Stimulated activated naive CD8-positive, alpha-beta T cell treated with anti-CD3 and anti-CD28 coated beads, Interleukin-15, Interleukin-2, amounts not matched to agents 100 ng/mL and 50 ng/mL, for 24 hours (primary cell): Measurements from ENCODE around the gene PHACTR2.
"Not testable (repeated sequence)": the region's sequence is repeated elsewhere in the genome, so short reads cannot be mapped to it uniquely, and the experiment has no call there.

Experiments
- H3K27ac Mint-ChIP-seq: one replicate; pipeline ENCODE4 v1.8.0; 2021; ENCODE audit warnings: mild to moderate bottlenecking, mixed read lengths
- H3K27me3 Mint-ChIP-seq: one replicate; pipeline ENCODE4 v1.8.0; 2021; ENCODE audit warnings: mixed read lengths
- H3K36me3 Mint-ChIP-seq: one replicate; pipeline ENCODE4 v1.8.0; 2021; ENCODE audit warnings: low read depth, mixed read lengths
- H3K4me1 Mint-ChIP-seq: one replicate; pipeline ENCODE4 v1.8.0; 2021; ENCODE audit warnings: low read depth, mixed read lengths
- H3K4me3 Mint-ChIP-seq: one replicate; pipeline ENCODE4 v1.8.0; 2021; ENCODE audit warnings: mild to moderate bottlenecking, mixed read lengths
- H3K9me3 Mint-ChIP-seq: one replicate; pipeline ENCODE4 v1.8.0; 2021; ENCODE audit warnings: mixed read lengths

PHACTR2 gene

DNA sequence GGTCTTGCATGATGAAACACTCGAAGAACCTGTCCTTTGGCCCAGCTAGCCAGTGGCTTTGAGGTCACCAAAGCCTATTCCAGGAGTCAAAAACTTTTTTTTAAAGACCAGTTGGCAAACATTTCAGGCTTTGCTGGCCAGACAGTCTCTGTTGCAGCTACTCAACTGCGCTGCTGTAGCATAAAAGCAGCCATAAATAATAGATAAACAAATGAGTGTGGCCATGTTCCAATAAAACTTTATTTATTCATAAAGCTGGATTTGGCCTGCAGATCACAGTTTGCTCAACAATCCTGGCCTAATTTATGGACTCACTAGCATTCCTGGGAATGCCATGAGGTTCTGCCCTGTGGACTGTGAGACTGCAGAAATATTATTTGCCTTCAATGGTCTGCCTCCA is 96.6 kb downstream of the PHACTR2 start:
- Mint-ChIP-seq H3K9me3 (no peaks in the 10 kb centered on the region), H3K36me3 (peaks cover 20% of the 10 kb centered on the region), H3K4me3 (no peak overlapping the region), H3K4me1 (peaks cover 3% of the 10 kb centered on the region), H3K27ac (no peak overlapping the region), H3K27me3 (no peaks in the 10 kb centered on the region)

DNA sequence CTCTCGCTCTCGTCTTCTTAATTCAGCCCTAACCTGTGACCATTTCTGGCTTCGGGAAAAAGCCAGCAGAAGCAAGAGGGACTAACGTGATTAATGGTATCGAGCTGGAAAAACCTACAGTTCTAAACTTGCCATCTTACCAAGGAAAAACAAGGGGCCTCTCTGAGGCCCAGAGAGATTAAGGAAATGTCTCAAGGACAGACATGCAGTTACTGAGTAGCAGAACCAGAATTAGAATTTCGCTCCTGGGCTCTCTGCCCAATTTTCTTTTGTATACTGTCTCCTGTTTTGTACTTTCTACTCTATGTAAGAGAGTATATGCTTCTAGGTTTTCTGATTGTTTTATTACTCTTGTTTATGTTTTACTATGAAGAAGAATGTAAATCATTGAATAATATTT is 97.6 kb downstream of the PHACTR2 start:
- Mint-ChIP-seq H3K4me3 (no peak overlapping the region), H3K27ac (no peak overlapping the region), H3K36me3 (peaks cover 20% of the 10 kb centered on the region), H3K9me3 (no peaks in the 10 kb centered on the region), H3K27me3 (no peaks in the 10 kb centered on the region), H3K4me1 (peaks cover 3% of the 10 kb centered on the region)

DNA sequence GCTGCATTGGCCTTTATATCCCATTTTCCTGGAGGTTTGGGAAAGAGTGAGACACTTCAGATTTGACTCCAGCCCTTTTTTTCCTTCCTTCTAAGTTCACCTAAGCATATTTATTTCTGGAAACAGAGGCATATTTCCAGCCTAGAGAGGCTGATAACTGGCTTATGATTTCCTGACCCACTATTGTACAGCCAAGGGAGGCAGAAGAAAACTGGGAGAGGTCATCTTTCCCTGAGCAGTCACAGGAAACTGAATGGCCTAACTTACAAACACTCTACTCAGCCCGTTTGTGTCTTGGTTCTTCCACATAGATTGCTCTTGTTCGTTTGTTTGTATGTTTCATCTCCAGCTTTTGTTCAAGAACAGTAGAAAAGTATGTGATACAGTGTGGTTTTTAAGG is 101.2 kb downstream of the PHACTR2 start:
- Mint-ChIP-seq H3K4me1 (no peaks in the 10 kb centered on the region), H3K9me3 (no peaks in the 10 kb centered on the region), H3K27me3 (no peaks in the 10 kb centered on the region), H3K4me3 (no peak overlapping the region), H3K36me3 (peaks cover 28% of the 10 kb centered on the region), H3K27ac (no peak overlapping the region)

DNA sequence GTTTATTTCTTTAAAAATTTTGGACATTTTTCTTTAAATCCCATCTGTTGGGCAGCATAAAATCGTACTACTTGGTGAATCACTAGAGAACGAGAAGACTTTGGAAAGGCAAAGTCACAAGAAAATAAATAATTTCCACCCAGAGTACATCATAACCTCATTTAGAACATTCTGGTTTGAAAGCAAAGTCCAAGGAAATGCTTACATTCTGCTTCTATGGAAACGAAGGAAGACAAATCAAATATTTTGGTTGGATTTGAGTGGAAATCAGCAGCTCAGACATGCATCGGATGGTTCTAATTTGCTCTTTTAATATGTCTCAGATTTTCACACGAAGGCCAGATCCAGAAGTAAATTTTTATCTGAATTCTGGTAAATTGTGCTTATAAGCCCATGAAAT is 104.7 kb downstream of the PHACTR2 start:
- Mint-ChIP-seq H3K9me3 (peaks cover 26% of the 10 kb centered on the region), H3K27me3 (no peaks in the 10 kb centered on the region), H3K36me3 (peaks cover 60% of the 10 kb centered on the region), H3K4me3 (no peak overlapping the region), H3K4me1 (no peaks in the 10 kb centered on the region), H3K27ac (no peak overlapping the region)

DNA sequence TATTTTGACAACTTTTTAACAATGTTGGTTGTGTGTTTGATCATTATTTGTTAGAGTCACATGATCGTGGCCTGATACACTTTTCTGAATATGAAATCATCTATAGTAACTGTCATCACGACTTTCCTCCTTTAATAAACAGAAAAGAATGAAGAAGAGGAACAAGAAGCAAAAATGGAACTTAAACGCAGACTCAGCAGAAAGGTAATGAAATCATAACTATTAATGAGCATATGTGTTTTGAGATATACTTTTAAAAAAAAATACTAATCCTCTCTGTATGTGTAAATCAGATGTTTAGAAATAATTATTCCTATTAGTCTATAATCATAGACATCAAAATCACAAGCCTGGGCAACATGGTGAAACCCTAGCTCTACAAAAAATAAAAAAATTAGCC is 105.3 kb downstream of the PHACTR2 start:
- no peak overlapping the region for H3K4me3 Mint-ChIP-seq
- H3K9me3 Mint-ChIP-seq: peaks cover 26% of the 10 kb centered on the region
- no peak overlapping the region for H3K27ac Mint-ChIP-seq
- H3K27me3 Mint-ChIP-seq: no peaks in the 10 kb centered on the region
- no peaks in the 10 kb centered on the region for H3K4me1 Mint-ChIP-seq
- H3K36me3 Mint-ChIP-seq: peaks cover 60% of the 10 kb centered on the region

DNA sequence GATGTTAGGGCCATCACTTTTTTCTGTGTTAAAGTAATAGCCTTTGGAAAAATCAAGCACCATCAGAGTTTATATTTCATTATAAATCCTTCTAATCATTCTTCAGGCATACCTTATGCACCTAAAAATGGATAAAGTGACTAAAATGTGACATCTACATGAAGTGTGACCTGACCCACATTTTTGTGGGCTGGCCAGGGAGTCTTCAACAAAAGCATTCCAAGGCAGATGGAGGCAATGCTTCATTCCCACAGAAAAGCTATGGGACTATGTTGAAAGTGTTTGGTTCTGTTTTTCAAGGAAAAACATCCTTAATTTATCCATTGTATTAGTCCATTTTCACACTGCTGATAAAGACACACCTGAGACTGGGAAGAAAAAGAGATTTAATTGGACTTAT is 106.6 kb downstream of the PHACTR2 start:
- no peaks in the 10 kb centered on the region for H3K4me1 Mint-ChIP-seq
- H3K4me3 Mint-ChIP-seq: no peak overlapping the region
- peaks cover 26% of the 10 kb centered on the region for H3K9me3 Mint-ChIP-seq
- no peak overlapping the region for H3K27ac Mint-ChIP-seq
- H3K27me3 Mint-ChIP-seq: no peaks in the 10 kb centered on the region
- peaks cover 55% of the 10 kb centered on the region for H3K36me3 Mint-ChIP-seq

DNA sequence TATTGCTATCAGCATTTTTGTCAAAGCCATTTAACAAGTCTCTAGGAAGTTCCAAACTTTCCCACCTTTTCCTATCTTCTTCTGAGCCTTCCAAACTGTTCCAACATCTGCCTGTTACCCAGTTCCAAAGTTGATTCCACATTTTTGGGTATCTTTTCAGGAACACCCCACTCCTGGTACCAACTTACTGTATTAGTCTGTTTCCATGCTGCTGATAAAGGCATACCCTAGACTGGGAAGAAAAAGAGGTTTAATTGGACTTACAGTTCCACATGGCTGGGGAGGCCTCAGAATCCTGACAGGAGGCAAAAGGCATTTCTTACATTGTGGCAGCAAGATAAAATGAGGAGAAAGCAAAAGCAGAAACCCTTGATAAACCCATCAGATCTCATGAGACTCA is 108.6 kb downstream of the PHACTR2 start:
- H3K27me3 Mint-ChIP-seq, H3K27ac Mint-ChIP-seq, H3K4me3 Mint-ChIP-seq, H3K4me1 Mint-ChIP-seq: not testable (repeated sequence)
- Mint-ChIP-seq H3K36me3 (peaks cover 67% of the 10 kb centered on the region), H3K9me3 (peaks cover 26% of the 10 kb centered on the region)

DNA sequence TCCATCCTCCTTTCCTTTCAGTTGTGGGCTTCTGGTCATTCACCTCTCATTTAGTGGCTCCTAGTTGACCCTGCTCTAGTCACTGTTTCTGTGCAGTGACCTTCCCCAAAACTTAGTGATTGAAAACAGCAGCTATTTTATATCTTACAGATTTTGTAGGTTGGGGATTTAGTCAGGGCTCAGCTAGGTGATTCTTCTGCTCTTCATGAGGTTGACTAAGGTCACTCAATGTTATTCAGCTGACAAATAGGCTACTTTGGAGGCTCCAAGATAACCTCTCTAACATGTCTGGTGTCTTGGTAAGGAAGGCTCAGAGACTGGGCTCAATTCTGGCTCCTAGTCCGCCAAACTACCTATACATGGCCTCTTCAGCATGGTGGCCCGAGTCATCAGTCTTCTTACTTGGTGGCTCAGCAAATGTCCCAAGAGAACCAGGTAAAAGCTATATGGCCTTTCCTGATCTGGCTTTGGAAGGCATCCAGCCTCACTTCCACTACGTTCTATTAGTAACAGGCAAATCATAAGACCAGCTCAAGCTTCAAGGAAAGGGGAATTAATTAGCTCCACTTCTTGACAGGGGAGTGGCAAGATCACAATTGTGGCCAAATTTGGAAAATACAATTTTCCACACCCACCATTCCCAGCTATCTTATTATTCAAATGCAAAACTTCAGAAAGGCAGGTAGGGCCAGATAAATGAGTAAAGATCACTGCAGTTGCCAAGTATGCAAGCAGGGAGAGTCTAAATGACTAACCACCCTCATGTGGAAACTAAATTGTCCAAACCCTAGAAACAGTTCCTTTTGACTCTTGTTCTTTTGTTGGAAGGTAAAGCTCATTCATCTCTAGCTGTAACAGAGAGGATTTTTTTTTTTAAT is 114.9 kb downstream of the PHACTR2 start:
- no peak overlapping the region for H3K27ac Mint-ChIP-seq

DNA sequence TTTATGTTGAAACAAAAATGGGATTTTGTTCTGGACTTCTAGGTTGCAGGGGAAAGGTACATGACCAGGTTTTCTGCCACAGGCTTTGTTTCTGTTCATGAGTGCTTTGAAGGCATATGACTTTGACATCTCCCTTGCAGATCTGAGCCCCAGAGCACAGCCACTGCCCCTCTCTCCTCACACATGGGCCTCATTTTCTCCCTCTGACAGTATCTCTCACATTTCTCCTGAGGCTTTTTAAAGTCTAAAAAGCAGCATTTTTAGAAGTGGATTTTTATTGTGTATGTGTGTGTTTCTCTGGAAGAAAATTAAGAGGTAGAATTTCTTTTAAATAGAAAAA is 115.5 kb downstream of the PHACTR2 start:
- Mint-ChIP-seq H3K36me3 (peaks cover 64% of the 10 kb centered on the region), H3K27ac (no peak overlapping the region), H3K4me3 (no peak overlapping the region), H3K9me3 (peaks cover 19% of the 10 kb centered on the region), H3K27me3 (no peaks in the 10 kb centered on the region), H3K4me1 (no peaks in the 10 kb centered on the region)

More for the DNA sequence above, 114.9 kb downstream of the PHACTR2 start:
- no peaks in the 10 kb centered on the region for H3K27me3 Mint-ChIP-seq
- H3K36me3 Mint-ChIP-seq: peaks cover 57% of the 10 kb centered on the region
- H3K4me3 Mint-ChIP-seq: no peak overlapping the region
- peaks cover 19% of the 10 kb centered on the region for H3K9me3 Mint-ChIP-seq
- no peaks in the 10 kb centered on the region for H3K4me1 Mint-ChIP-seq

DNA sequence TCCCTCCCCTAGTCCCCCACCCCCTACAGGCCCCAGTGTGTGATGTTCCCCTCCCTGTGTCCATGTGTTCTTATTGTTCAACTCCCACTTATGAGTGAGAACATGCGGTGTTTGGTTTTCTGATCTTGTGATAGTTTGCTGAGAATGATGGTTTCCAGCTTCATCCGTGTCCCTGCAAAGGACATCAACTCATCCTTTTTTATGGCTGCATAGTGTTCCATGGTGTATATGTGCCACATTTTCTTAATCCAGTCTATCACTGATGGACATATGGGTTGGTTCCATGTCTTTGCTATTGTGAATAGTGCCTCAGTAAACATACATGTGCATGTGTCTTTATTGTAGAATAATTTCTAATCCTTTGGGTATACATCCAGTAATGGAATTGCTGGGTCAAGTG is 118.8 kb downstream of the PHACTR2 start:
- H3K36me3 Mint-ChIP-seq: peaks cover 67% of the 10 kb centered on the region
- H3K27me3 Mint-ChIP-seq, H3K4me3 Mint-ChIP-seq, H3K27ac Mint-ChIP-seq: not testable (repeated sequence)
- H3K4me1 Mint-ChIP-seq: peaks cover 10% of the 10 kb centered on the region
- peaks cover 37% of the 10 kb centered on the region for H3K9me3 Mint-ChIP-seq

DNA sequence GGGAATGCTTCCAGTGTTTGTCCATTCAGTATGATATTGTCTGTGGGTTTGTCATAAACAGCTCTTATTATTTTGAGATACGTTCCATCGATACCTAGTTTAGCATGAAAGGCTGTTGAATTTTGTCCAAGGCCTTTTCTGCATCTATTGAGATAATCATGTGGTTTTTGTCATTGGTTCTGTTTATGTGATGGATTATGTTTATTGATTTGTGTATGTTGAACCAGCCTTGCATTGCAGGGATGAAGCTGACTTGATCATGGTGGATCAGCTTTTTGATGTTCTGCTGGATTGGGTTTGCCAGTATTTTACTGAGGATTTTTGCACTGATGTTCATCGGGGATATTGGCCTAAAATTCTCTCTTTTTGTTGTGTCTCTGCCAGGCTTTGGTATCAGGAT is 120.7 kb downstream of the PHACTR2 start:
- H3K4me1 Mint-ChIP-seq: peaks cover 23% of the 10 kb centered on the region
- not testable (repeated sequence) for H3K27ac Mint-ChIP-seq, H3K4me3 Mint-ChIP-seq, H3K27me3 Mint-ChIP-seq
- H3K9me3 Mint-ChIP-seq: peaks cover 30% of the 10 kb centered on the region
- H3K36me3 Mint-ChIP-seq: peaks cover 61% of the 10 kb centered on the region

DNA sequence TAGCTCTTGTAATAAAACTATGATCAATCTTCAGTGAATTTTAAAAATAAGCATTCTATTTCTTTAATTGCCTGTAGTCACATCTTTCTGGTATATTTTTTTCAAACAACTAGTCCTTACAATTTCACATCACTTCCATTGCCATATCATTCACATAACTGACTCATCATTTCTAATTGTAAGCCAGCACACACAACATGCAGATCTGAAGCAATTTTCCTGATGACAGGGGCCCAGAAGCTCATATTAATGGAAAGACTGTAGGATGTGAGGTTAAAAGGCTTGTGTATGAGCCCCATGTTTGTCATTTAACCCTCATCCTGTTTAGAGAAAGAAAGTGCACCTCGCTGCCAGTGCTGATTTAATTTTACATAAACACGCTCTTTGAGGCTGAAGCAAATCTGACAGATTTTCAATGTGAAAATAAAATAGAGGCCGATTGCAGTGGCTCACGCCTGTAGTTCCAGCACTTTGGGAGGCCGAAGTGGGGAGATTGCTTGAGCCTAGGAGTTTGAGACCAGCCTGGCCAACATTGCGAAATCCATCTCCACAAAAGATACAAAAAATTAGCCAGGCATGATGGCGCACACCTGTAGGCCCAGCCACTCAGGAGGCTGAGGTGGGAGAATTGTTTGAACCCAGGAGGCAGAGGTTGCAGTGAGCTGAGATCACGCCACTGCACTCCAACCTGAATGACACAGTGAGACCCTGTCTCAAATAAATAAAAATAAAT is 125.2 kb downstream of the PHACTR2 start:
- H3K27me3 Mint-ChIP-seq: no peaks in the 10 kb centered on the region
- peaks cover 62% of the 10 kb centered on the region for H3K36me3 Mint-ChIP-seq
- peaks cover 68% of the 10 kb centered on the region for H3K4me1 Mint-ChIP-seq
- peak overlapping the region; percentile 41 for H3K27ac Mint-ChIP-seq
- H3K4me3 Mint-ChIP-seq: no peak overlapping the region
- H3K9me3 Mint-ChIP-seq: peaks cover 18% of the 10 kb centered on the region

DNA sequence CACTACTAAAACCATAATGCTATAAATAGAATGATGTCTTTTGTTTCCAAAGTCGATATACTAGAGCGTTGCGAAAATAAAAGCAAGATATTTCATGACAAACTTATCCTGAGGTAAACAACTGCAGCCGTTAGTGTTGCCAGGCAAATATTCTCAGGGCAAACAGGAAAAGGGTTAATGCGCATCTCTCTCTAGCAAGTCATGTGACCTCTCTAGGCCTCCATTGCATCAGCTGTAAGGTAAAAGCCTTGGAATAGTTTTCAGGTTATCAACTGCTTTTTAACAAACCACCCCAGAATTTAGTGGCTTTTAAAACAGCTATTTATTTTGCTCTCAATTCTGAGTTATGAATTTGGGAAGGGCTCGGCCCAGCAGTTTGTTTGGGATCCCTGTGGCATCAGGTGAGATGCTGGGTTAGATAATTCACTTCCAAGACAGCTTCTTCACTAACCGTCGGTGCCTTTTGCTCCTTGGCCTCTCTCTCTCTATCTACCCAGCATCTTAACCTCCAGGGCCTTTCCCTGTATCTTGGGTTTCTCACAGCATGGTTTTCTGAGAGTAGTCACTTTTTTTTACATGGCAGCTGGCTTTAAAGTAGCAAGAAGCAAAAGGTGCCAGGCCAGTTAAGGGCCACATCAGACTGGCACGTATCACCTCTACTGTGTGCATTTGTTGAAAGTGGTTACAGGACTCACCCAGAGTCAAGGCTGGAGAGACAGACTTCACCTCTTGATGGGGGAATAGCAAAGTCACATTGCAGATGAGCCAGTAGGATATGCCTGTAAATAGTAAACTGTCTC is 126.2 kb downstream of the PHACTR2 start:
- peaks cover 69% of the 10 kb centered on the region for H3K4me1 Mint-ChIP-seq
- peaks cover 18% of the 10 kb centered on the region for H3K9me3 Mint-ChIP-seq

DNA sequence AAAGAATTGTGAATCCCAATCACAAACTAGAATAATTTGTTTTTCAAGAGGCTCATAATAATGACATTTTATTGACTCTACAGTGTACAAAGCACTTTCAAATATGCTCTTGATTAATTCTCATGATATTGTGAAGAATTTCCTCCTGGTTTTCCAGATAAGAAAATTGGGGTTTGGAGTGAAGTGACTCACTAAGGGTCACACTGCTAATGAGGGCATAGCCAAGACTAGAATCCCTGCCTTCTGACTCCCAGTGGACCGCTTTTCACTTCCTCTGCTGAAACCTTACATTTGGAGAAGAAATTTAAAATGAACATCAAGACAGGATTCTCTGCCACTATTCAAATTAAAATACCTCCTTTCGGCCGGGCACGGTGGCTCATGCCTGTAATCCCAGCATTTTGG is 127.1 kb downstream of the PHACTR2 start:
- Mint-ChIP-seq H3K4me3 (no peak overlapping the region), H3K9me3 (peaks cover 11% of the 10 kb centered on the region), H3K4me1 (peaks cover 69% of the 10 kb centered on the region), H3K36me3 (peaks cover 50% of the 10 kb centered on the region), H3K27me3 (no peaks in the 10 kb centered on the region), H3K27ac (peak overlapping the region; percentile 98)

More for the DNA sequence above, 126.2 kb downstream of the PHACTR2 start:
- H3K27me3 Mint-ChIP-seq: no peaks in the 10 kb centered on the region
- no peak overlapping the region for H3K4me3 Mint-ChIP-seq
- peaks cover 56% of the 10 kb centered on the region for H3K36me3 Mint-ChIP-seq
- peak overlapping the region; percentile 98 for H3K27ac Mint-ChIP-seq
